C4-2B (cell line): ENCODE measurements around the gene DARS1.

Source experiments
- ZFX ChIP-seq: fragments of 450-650 bp; IDR thresholded peaks from 2 replicates; pipeline ENCODE4 v1.6.1; 2017
- TF ChIP-seq, protein P1 (sequence below): fragments of 450-650 bp; conservative IDR thresholded peaks from 2 replicates; pipeline ENCODE4 v1.5.1; 2017; ENCODE audit warnings: mild to moderate bottlenecking

DNA sequence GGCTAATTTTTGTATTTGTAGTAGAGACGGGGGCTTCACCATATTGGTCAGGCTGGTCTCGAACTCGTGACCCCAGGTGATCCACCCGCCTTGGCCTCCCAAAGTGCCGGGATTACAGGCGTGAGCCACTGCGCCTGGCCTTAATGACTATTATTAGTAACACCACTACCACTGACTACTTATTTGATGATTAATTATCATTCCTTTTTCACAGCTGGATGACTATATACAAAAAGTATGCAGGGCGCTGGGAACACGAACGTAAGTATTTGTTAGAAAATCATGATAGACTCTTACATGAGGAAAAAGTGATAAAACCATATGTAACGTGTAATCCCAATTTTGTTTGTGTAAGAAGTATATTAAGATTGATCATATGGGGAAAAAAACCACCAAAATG, 21.6 kb downstream of the DARS1 start:
- TF ChIP-seq, protein P1, sequence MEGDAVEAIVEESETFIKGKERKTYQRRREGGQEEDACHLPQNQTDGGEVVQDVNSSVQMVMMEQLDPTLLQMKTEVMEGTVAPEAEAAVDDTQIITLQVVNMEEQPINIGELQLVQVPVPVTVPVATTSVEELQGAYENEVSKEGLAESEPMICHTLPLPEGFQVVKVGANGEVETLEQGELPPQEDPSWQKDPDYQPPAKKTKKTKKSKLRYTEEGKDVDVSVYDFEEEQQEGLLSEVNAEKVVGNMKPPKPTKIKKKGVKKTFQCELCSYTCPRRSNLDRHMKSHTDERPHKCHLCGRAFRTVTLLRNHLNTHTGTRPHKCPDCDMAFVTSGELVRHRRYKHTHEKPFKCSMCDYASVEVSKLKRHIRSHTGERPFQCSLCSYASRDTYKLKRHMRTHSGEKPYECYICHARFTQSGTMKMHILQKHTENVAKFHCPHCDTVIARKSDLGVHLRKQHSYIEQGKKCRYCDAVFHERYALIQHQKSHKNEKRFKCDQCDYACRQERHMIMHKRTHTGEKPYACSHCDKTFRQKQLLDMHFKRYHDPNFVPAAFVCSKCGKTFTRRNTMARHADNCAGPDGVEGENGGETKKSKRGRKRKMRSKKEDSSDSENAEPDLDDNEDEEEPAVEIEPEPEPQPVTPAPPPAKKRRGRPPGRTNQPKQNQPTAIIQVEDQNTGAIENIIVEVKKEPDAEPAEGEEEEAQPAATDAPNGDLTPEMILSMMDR = no peak
- TF ChIP-seq ZFX = no peak
